HL-60 (cell line): ENCODE data around the gene AKT1S1.

Experiments
- CTCF ChIP-seq: IDR thresholded peaks from one replicate; pipeline ENCODE4 v1.5.1; 2011; ENCODE audit warnings: low read length, control low read depth, inconsistent platforms; ENCODE audit not compliant: insufficient read depth
- GABPA ChIP-seq: IDR thresholded peaks from 2 replicates; pipeline ENCODE4 v1.6.1; 2012; ENCODE audit warnings: low read depth
- POLR2AphosphoS5 ChIP-seq: IDR thresholded peaks from 2 replicates; pipeline ENCODE4 v1.6.1; 2012; ENCODE audit warnings: low read depth

GRCh38 chr19:49840321-49840720, 36.8 kb downstream of the AKT1S1 start:
- TF ChIP-seq CTCF (no peak), POLR2AphosphoS5 (no peak), GABPA (no peak)
